GM21367 (cell line): ENCODE data around the gene JAZF1.

ENCODE experiments used
- ATAC-seq: cut with Tn5 transposase; IDR thresholded peaks from one replicate; pipeline ENCODE4 v1.9.1; 2021; ENCODE audit not compliant: unreplicated experiment

The JAZF1 gene

DNA sequence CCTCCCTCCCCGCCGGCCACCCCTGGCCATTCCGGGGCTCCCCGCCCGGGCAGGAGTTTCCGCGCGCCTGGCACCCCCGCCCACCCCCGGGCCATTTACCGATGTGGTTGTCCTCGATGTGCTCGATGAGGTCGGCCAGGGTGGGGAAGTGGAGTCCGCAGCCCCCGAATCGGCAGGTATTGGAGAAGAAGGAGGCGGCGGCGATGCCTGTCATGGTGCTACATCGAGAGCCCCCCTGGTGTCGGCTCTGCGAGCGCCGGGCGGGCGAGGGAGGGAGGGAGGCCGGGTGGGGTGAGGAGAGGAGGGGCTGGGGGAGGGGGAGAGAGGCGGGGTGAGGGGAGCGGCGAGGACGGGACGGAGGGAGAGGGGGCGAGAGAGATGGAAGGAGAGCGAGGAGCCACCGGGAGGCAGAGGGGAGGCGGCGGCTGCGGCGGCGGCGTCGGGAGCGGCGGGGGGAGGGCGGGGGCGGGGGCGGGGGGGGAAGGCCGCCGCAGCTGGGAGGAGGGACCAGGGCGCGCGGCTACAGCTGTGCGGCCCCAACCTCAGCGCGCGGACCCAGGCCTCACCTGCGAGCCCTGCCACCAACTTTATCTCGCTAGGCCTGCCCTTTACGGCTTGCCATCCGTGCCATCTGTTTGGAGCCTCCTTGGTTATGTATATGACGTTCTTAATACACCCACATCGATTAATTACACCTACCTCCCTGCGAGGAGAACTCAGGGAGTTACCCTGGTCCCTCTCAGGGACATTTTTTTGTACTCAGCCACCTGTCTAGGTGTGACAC, at the start of gene JAZF1:
Gene JAZF1, minus strand, starts transcription at position 432 of the 784 bp plus-strand sequence.
- ATAC-seq = no peak

DNA sequence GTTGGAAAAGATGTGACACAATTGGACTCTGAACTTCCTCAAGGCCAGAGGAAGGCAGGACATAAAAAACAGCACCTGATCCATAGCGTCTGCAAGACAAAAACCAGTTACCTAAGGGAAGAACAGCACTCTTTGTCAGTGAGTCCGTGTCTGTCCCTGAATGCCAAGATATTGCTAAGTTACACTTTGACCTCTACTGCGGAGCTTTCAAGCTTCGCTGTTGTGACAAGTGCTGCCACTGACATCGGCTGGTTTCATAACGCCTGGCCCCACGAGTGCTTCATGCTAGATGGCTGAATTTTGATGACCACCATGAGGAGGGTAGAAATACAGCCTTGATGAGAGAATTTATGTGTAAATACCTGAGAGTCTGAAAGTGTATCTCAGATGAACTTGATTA, 49.7 kb upstream of the JAZF1 start:
- no peak for ATAC-seq

DNA sequence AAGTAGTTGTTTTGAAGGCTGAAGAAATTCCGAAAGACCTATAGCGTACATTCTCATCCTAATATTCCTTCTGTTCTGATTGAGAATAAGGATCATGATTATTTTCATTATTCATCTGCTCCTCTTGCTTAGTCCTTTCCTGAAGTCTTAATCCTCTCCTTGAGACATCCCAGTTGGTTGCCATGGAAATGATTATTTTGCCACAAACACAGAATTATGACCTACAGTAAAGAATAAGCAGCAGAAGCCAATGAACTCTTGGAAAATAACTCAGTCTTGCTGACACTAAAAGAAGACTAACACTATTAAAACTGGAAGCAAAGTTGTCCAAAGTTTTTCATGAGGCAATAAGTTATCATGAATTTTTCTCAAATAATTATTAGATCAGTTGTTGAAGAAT, 47.8 kb upstream of the JAZF1 start:
- no peak for ATAC-seq

DNA sequence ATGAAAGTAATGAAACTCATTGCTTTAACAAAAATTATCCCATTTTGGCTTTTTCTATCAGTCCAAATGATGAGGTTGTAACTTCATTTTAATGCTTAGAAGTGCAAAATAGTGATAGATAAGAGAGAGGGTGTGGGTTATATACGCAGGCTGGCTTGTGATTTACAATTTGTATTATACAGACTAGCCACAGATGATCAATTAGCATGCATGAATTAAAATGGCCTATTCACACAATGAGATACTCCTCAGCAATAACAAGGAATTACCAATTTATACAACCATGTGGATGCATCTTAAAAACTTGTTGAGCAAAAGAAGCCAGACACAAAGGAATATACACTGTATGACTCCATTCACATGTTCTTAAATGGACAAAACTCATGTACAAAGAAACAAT, 45.4 kb upstream of the JAZF1 start:
- ATAC-seq = no peak

DNA sequence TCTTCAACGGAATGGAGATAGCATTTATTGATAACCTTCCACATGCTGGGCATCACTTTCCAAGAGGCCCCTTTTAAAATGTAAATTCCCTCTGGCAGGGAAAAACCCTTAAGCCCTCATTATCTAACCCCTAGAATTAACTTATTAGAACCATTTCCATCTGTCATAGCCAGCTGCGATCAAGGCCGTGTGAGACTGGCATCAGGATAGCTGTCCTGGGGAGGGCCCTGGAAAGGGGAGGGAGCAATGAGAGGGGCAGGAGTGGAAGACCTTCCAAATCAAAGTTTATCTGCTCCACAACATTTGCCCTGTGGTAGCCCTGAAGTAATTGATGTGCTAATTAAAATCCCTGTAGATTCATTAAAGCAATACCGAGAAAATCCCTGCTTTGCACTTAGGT, 45.0 kb upstream of the JAZF1 start:
- ATAC-seq = no peak

DNA sequence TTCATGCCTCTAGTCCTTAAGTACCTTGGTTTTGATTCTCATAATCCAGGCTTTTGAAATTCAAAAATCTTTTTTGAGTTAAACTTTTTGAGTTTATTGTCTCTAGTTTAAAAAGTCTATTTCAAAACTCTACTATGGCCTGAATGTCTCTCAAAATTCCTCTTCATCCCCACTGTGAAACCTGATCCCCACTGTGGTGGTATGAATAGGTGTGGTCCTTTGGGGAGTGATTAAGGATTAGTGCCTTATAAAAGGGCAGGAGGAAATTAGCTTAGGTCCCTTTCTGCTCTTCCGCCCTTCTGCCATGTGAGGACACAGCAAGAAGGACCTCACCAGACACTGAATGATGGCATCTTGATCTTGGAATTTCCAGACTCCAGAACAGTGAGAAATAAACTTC, 44.1 kb upstream of the JAZF1 start:
- no peak for ATAC-seq

DNA sequence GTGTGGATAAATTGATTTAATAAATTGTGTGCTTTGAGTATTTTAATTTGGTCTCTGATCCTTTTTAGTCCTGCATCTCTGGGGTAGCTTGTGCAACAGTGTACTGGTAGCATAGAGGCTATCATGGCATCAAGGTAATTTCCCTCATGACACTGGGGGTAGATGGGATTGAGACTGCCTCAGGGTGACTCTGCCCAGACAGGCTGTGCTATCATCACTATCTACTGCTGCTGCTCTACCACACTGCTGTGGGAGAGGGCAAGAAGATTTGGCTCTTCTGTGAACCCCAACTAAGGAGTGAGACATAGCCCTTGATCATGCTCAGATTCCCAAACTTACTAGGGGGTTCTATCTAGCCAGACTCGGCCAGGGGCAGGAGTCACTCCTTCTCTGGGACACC, 43.6 kb upstream of the JAZF1 start:
- ATAC-seq = no peak

DNA sequence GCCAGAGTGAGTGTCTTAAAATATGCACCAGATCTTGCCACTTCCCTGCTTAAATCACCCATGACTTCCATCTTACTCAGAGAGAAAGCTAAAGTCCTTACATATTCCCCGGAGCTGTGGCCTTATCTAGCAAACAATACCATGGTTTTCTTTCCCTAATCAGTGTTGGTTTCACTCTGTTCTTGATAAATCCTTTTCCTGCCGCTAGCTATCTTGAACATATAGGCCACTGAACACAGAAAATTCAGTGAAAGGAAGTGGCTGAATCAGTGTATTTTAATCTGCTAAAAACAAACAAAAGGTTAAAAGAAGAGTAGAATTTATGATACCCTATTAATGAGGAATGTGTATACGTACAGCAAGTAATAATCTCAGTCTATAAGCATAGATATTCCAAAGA, 42.0 kb upstream of the JAZF1 start:
- no peak for ATAC-seq

DNA sequence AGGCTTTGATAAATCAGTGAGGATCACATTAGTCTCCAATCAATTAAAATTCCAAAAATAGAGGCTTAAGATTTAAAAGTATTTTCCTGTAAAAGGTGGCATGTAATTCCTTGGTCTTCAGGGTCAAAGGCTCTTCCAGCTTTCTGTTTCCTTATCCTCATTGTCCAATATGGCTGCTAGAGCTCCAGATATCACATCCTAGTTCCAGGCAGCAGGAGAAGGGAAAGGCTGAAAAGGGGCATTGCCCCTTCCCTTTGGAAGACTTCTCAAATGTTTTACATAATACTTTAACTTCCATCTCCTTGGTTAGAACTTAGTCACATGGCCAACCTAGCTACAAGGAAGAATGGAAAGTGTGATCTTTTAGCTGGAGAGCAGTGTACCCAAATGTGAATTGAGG, 39.2 kb upstream of the JAZF1 start:
- ATAC-seq = no peak

DNA sequence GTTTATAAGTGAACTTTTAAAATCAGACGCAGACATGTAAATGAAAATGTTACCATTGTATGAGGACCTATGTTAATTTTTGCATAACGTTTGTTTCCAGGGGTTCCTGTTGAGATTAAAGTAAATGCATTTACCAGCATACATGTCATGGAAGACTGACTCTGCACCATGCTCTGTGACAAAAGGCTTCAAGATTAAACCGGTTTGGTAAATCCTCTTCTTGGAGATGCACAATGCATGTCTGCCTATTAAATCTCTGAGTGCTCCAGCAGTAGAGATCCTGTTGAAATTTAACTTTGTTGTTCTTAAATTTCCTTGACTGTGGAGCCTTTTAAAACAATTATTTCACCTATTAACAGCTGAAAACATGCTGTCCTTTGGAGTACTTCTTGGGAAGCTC, 36.5 kb upstream of the JAZF1 start:
- ATAC-seq = no peak

DNA sequence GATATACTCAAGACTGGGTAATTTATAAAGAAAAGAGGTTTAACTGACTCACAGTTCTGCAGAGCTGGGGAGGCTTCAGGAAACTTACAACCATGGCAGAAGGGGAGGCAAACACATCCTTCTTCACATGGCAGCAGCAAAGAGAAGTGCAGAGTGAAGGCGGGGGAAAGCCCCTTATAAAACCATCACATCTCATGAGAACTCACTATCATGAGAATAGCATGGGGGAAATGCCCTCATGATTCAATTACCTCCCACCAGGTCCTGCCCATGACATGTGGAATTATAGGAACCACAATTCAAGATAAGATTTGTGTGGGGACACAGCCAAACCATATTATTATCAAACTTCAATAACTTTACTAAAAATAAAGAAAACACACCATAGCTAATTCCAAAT, 30.4 kb upstream of the JAZF1 start:
- ATAC-seq = no peak

DNA sequence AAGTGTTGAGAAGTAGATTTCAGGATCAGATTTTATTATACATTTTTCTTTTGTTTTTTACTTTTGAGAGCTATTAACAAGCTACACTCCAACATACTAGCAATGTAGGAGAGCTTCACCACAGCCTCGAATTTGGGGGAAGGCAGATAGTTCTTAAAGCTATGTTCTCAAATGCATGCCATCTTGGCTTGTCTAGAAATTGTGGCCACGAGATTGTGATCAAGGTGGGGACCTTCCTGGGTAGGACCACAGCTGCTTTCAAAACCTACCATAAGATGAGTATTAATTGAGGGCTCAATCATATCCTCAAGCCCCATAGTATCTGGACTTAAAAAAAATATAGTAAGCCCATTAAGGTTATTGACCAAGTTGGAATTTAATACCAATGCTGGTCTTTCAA, 27.9 kb upstream of the JAZF1 start:
- ATAC-seq = no peak

DNA sequence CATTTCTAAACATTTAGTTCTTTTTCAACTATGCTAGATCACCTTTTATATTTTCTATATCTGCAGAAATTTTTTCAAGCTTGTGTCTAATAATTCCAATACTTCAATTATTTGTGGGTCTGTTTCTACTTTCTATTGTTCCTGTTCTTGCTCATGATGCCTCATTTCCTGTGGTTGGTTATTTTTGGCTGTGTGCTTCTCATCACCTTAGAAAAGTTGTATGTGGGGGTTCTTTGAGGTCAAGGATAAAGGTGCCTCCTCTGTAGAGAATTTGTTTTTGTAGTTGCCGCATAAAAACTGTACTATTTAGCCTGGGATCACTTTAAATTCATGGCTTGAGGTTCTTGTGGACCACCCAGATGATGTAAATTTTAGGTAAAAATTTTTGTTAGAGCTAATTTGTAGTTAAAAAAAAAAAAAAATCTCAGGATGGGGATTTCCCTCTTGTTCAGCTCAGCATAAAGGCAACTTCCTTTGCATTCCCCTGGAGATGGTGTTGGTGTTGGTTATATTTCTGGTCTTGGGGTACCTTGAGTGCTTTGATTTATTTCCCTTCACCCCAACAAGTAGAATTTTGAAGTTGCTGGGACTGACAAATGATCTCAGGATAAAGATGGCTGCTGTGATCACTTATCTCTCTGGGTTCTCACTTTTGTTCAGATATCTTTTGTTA, 27.0 kb upstream of the JAZF1 start:
- ATAC-seq = no peak

DNA sequence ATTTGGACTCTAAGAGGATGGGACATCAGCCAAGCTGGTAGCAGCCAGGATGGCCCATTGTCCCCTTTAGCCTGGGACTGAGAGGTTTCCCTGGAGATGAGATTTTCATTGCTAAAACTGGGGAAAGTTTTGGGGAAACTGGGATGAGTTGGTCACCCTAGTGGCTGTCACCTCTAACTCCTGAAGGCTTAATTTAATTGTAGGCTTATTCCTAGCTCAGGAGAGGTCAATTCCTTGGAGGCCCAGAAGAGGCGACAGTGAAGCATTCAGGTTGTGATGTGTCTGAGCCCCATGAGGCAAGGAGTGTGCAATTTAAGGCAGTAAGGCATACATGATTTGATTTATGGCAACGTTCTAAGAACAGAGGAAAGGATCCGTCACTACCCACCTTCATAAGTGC, 24.9 kb upstream of the JAZF1 start:
- ATAC-seq = no peak

DNA sequence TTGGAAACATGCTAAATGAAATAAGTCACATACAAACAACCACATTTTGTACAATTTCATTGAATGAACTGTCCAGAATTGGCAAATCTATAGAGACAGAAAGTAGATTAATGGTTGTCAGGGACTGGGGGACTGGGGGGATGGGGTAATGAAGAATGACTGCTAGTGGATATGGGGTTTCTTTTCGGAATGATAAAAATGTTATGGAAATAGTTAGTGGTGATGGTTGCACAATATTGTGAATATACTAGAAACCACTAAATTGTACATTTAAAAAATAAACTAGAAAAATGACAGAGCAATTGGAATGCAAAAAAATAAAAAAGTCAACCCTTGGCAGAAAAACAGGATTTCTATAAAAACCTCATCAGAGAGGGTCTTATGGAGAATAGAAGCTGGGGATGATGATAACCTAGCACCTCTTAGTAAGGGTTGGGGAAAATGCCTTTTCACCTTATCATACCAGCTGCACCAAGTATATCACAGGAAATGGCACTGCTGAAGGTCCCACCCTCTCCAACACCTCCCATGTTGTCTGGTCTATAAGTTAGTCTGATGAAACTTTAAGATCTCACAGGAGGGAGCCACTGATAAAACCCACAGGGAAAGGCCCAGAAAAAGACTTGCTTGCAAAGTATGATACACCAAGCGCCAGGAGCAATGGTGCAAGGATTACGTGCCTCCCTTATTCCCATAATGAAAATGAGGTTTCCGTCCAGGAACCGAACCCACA, 23.1 kb upstream of the JAZF1 start:
- ATAC-seq = no peak

DNA sequence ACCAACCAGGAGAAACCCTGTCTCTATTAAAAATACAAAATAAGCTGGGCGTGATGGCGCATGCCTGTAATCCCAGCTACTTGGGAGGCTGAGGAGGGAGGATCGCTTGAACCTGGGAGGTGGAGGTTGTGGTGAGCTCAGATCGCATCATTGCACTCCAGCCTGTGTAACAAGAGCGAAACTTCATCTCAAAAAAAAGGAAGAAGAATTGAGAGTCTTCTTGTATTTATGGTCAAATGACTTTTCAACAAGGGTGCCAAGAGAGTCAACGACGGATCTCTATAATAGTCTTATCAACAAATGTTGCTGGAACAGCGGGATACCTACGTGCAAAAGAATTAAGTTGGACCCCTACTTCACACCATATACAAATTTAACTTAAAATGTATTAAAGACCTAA, 21.6 kb upstream of the JAZF1 start:
- ATAC-seq = no peak

DNA sequence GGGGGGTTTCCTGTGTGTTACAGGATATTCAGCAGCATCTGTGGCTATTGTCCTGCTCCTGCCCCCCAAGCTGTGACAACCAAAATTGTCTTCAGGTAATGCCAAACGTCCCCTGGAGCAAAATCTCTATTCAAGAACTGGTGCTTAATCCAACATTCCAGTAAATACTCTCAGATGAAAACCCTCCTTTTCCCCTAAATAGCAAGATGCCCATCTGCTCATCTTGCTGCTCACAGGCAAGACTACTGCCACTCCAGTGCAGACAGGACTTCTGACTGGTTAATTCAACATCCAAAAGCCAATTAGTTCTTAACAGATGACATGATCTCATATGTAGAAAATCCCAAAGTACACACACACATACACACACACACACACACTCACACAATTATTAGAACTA, 20.5 kb upstream of the JAZF1 start:
- ATAC-seq = no peak

DNA sequence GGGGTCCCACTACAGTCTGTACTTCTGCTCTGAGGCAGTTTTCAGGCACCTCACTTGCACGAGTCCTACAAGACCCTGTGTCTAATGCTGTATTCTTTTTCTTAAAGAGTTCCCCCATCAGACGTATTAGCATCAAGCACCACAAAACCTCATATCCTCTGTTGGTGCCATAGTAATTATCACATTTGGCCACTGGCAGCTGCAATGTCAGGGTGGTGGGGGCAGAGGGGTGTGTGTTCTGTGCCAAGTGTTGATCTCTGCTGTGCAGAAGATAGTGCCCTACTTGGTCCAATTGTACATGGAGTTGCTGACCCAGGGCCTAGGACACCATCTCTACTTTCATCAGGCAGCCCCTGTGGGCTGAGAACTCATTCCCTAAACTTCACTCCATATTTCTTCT, 20.0 kb upstream of the JAZF1 start:
- no peak for ATAC-seq

DNA sequence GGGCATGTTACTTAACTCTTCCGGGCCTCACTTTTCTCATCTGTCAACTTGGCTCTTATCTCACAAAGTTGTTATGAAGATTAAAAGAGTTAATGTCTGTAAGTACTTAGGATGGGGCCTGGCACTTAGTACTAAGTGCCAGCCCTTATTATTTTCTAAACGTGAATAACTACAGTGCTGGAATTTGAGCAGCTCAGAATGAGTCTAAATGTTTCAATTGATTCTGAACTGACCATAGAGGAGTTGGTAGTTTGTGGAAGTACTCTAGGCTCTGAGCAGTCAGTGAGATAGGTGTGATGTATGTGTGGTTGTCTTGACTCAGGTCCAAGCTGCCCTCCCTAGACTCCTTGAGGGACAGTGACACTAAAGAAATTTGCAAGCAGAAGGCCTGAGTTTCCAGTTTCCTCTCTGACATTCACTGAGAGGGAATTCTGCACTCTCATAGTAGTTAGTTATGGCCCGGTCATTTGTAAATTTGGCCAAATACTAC, 18.5 kb upstream of the JAZF1 start:
- ATAC-seq = no peak

DNA sequence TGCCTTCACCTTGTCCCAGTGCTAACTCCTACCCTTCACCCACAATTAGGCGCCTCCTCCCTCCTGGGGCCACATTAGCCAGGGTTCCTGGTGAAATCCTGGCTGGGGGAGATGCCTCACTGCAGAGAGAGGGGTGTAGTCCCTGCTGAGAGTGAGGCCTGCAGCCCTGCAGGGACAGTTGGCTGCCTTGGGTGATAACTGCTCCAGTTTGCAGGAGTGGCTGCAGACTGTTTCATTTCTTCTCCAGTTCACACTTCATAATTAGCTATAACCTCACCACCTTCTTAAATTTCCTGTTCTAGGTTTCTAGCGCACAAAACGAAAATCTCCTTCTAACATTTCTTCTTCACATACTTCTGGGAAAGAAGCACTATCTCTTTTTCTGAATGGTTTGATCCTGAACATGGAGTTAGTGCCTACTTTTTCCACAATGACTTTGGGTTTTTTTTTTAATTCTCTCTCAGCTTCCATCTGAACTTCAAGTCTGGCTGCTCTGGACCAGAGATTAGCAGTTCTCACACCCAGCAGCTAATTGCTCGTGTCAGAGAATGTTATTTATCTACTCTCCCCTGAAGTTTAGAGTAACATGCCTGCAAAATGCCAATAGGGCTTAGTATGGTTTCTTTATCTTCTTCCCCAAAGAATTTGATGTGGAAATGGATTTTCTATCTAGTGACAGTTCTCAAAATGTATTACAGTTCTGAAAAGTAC, 15.5 kb upstream of the JAZF1 start:
- ATAC-seq = no peak
